Glutamatergic neuron (in vitro differentiated cells): ENCODE data around the gene CADM2. TPM values are rescaled to one million over a fixed set of nuclear protein-coding genes. Genes with fewer than 3 reads are reported as not detected.

Experiments used
- DNase-seq: peaks from one replicate; pipeline ENCODE4 v3.0.0; 2022
- H3K27ac Mint-ChIP-seq: one replicate; pipeline ENCODE4 v1.8.0; 2020; ENCODE audit warnings: mild to moderate bottlenecking, mixed read lengths, inconsistent platforms; ENCODE audit not compliant: unreplicated experiment
- H3K27me3 Mint-ChIP-seq: one replicate; pipeline ENCODE4 v1.8.0; 2020; ENCODE audit warnings: mild to moderate bottlenecking, moderate library complexity, mixed read lengths, inconsistent platforms; ENCODE audit not compliant: unreplicated experiment
- H3K36me3 Mint-ChIP-seq: one replicate; pipeline ENCODE4 v1.8.0; 2020; ENCODE audit warnings: mild to moderate bottlenecking, mixed read lengths, inconsistent platforms; ENCODE audit not compliant: unreplicated experiment
- H3K4me1 Mint-ChIP-seq: one replicate; pipeline ENCODE4 v1.8.0; 2020; ENCODE audit warnings: mild to moderate bottlenecking, low read depth, mixed read lengths, inconsistent platforms; ENCODE audit not compliant: unreplicated experiment
- H3K4me3 Mint-ChIP-seq: one replicate; pipeline ENCODE4 v1.8.0; 2020; ENCODE audit warnings: mild to moderate bottlenecking, mixed read lengths, inconsistent platforms; ENCODE audit not compliant: unreplicated experiment
- H3K9me3 Mint-ChIP-seq: one replicate; pipeline ENCODE4 v1.8.0; 2020; ENCODE audit warnings: mild to moderate bottlenecking, moderate library complexity, mixed read lengths, inconsistent platforms; ENCODE audit not compliant: unreplicated experiment
- total RNA-seq: library from RNA; stranded (reverse); fragmentation: NEBNext Ultra II Directional; extraction: Animal tissue kit (Norgen Biotek cat#: 25700); gene quantifications from one replicate; pipeline ENCODE4 v1.2.1, GENCODE V29; 2021; ENCODE audit not compliant: unreplicated experiment
- TF ChIP-seq, protein P1 (sequence below): fragments of 200-600 bp; sonication (generic); IDR thresholded peaks from one replicate; pipeline ENCODE4 v1.5.0; 2021; ENCODE audit not compliant: partially characterized antibody, unreplicated experiment

CADM2 gene
- total RNA-seq, 1 donor from 2014 or later, result 233 TPM

- H3K4me3 Mint-ChIP-seq, result no peak overlapping the region
- no peak for DNase-seq
- H3K27me3 Mint-ChIP-seq, result no peaks in the 10 kb centered on the region
- no peaks in the 10 kb centered on the region for H3K9me3 Mint-ChIP-seq
- TF ChIP-seq, protein P1, sequence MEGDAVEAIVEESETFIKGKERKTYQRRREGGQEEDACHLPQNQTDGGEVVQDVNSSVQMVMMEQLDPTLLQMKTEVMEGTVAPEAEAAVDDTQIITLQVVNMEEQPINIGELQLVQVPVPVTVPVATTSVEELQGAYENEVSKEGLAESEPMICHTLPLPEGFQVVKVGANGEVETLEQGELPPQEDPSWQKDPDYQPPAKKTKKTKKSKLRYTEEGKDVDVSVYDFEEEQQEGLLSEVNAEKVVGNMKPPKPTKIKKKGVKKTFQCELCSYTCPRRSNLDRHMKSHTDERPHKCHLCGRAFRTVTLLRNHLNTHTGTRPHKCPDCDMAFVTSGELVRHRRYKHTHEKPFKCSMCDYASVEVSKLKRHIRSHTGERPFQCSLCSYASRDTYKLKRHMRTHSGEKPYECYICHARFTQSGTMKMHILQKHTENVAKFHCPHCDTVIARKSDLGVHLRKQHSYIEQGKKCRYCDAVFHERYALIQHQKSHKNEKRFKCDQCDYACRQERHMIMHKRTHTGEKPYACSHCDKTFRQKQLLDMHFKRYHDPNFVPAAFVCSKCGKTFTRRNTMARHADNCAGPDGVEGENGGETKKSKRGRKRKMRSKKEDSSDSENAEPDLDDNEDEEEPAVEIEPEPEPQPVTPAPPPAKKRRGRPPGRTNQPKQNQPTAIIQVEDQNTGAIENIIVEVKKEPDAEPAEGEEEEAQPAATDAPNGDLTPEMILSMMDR, result no peak
- peaks cover 6% of the 10 kb centered on the region for H3K36me3 Mint-ChIP-seq
- peaks cover 14% of the 10 kb centered on the region for H3K4me1 Mint-ChIP-seq
- H3K27ac Mint-ChIP-seq, result peak overlapping the region; percentile 41
Observed at GRCh38 chr3:85672761-85673160, 714.0 kb downstream of the CADM2 start.

DNA sequence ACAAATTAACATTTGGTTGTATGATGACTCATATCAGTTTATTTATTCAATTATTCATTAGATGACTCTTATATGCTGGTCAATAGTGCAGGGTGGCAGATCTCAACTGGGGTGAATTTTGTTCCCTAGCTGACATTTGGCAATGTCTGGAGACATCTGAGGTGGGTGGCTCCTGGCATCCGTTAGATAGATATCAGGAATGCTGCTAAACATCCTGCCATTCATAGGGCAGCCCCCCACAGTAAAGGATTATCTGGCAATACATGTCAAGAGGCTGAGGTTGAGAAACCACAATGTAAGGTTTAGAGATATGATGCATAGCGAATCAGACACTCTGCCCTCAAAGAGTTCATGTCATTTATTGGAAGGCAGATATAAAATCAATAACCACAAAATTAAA, 719.9 kb downstream of the CADM2 start:
- H3K36me3 Mint-ChIP-seq, result no peaks in the 10 kb centered on the region
- TF ChIP-seq, protein P1, result no peak
- no peaks in the 10 kb centered on the region for H3K27me3 Mint-ChIP-seq
- no peak for DNase-seq
- H3K27ac Mint-ChIP-seq, result no peak overlapping the region
- peaks cover 12% of the 10 kb centered on the region for H3K4me1 Mint-ChIP-seq
- no peak overlapping the region for H3K4me3 Mint-ChIP-seq
- no peaks in the 10 kb centered on the region for H3K9me3 Mint-ChIP-seq

DNA sequence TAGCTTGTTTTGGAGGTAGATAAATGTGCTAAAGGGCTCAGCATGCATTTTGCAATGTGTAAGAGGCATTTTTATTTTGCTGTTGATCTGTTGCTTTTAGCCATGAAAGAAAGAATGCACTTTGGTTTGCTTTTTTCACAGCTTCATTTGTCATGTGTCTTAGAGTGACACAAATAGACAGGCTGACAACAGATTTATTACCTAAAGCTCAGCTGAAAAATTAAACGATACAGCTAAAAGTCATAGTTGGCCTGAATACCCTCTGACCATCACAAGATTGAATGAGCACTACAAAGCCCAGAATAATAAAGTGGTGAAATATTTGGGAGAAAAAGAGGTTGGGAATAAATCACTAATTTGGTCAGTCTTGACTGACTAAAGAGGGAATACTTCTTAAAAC, 723.1 kb downstream of the CADM2 start:
- H3K36me3 Mint-ChIP-seq, result no peaks in the 10 kb centered on the region
- no peak for DNase-seq
- TF ChIP-seq, protein P1, result no peak
- no peaks in the 10 kb centered on the region for H3K27me3 Mint-ChIP-seq
- H3K4me3 Mint-ChIP-seq, result no peak overlapping the region
- no peaks in the 10 kb centered on the region for H3K9me3 Mint-ChIP-seq
- peaks cover 7% of the 10 kb centered on the region for H3K4me1 Mint-ChIP-seq
- H3K27ac Mint-ChIP-seq, result no peak overlapping the region

- Mint-ChIP-seq H3K27ac (no peak overlapping the region), H3K36me3 (no peaks in the 10 kb centered on the region), H3K4me1 (no peaks in the 10 kb centered on the region), H3K27me3 (no peaks in the 10 kb centered on the region), H3K9me3 (no peaks in the 10 kb centered on the region), H3K4me3 (no peak overlapping the region)
- no peak for DNase-seq
- TF ChIP-seq, protein P1, result no peak
Observed at GRCh38 chr3:85691196-85691595, 732.4 kb downstream of the CADM2 start.

DNA sequence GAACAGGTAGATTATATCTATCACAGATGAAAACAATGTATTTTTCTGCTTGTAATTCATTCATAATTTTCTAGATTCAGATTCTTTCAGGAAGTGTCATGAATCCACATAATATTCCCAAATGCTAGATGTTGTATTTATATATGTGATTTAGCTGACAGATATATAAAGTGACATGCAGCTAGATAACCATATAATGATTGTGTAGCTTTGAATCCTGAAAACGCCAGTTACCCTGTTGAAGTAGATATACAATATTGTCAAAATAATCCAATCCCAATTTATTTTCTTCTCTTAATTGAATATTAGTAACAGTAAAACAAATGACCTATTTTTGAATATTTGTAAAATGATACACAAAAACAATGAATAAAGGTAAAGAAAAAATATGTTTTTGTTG, 738.4 kb downstream of the CADM2 start:
- peaks cover 12% of the 10 kb centered on the region for H3K9me3 Mint-ChIP-seq
- no peaks in the 10 kb centered on the region for H3K4me1 Mint-ChIP-seq
- no peak overlapping the region for H3K4me3 Mint-ChIP-seq
- peaks cover 5% of the 10 kb centered on the region for H3K36me3 Mint-ChIP-seq
- no peak for DNase-seq
- no peak overlapping the region for H3K27ac Mint-ChIP-seq
- TF ChIP-seq, protein P1, result no peak
- H3K27me3 Mint-ChIP-seq, result no peaks in the 10 kb centered on the region
